Hepatocyte (in vitro differentiated cells): ENCODE measurements around the gene MTHFR.

Source experiments
- CTCF ChIP-seq: fragments of 200-600 bp; sonication (generic); IDR thresholded peaks from 2 replicates; pipeline ENCODE4 v1.5.1; 2016; ENCODE audit warnings: antibody characterized with exemption, mild to moderate bottlenecking; ENCODE audit not compliant: poor library complexity
- EZH2 ChIP-seq: fragments of 200-600 bp; sonication (generic); IDR thresholded peaks from 2 replicates; pipeline ENCODE4 v1.6.1; 2016; ENCODE audit warnings: antibody characterized with exemption, mild to moderate bottlenecking, borderline replicate concordance

GRCh38 chr1:11848373-11848700 lies 42.6 kb upstream of the MTHFR start:
- no peak for TF ChIP-seq CTCF
- no peak for TF ChIP-seq EZH2
